ENCODE data around the gene LEKR1.
A peak's percentile ranks its signal among the peaks of the same experiment; 100 is the strongest.
"Not testable (repeated sequence)": the region's sequence is repeated elsewhere in the genome, so short reads cannot be mapped to it uniquely, and the experiment has no call there.

LEKR1 gene

GRCh38 chr3:156793851-156794250, 32.3 kb upstream of the LEKR1 start:
- TF ChIP-seq CTCF (IDR thresholded peaks at IDR 0.05) (no peak), ZFX (IDR thresholded peaks at IDR 0.05; ENCODE audit: borderline replicate concordance) (no peak)
- H3K27ac ChIP-seq = no peak overlapping the region

GRCh38 chr3:156795890-156796481, 30.2 kb upstream of the LEKR1 start:
- TF ChIP-seq ZFX (IDR thresholded peaks at IDR 0.05; ENCODE audit: borderline replicate concordance) (no peak), CTCF (IDR thresholded peaks at IDR 0.05) (no peak)
- no peak overlapping the region for H3K27ac ChIP-seq

- TF ChIP-seq CTCF (IDR thresholded peaks at IDR 0.05) (no peak), ZFX (IDR thresholded peaks at IDR 0.05; ENCODE audit: borderline replicate concordance) (no peak)
- H3K27ac ChIP-seq = no peak overlapping the region
Observed at GRCh38 chr3:156797368-156797767, 28.8 kb upstream of the LEKR1 start.

GRCh38 chr3:156800287-156800686, 25.9 kb upstream of the LEKR1 start:
- not testable (repeated sequence) for H3K27ac ChIP-seq

GRCh38 chr3:156801746-156802145, 24.4 kb upstream of the LEKR1 start:
- H3K27ac ChIP-seq = peak overlapping the region; percentile 67
- TF ChIP-seq ZFX (IDR thresholded peaks at IDR 0.05; ENCODE audit: borderline replicate concordance) (no peak), CTCF (IDR thresholded peaks at IDR 0.05) (no peak)

GRCh38 chr3:156802821-156803606, 23.1 kb upstream of the LEKR1 start:
- H3K27ac ChIP-seq = peak overlapping the region; percentile 67
- TF ChIP-seq CTCF (IDR thresholded peaks at IDR 0.05) (no peak), ZFX (IDR thresholded peaks at IDR 0.05; ENCODE audit: borderline replicate concordance) (no peak)

GRCh38 chr3:156803952-156804741, 22.0 kb upstream of the LEKR1 start:
- no peak overlapping the region for H3K27ac ChIP-seq
- TF ChIP-seq ZFX (IDR thresholded peaks at IDR 0.05; ENCODE audit: borderline replicate concordance) (no peak), CTCF (IDR thresholded peaks at IDR 0.05) (no peak)

Measured in 22Rv1 (cell line).